GM06990 (cell line): ENCODE results near the gene ATXN7L1.
"Not testable (repeated sequence)": the region's sequence is repeated elsewhere in the genome, so short reads cannot be mapped to it uniquely, and the experiment has no call there.

Experiments
- DNase-seq: peaks from one replicate; pipeline ENCODE4 v3.0.0-alpha.2; 2011; ENCODE audit not compliant: insufficient read length; ENCODE audit errors: extremely low read depth
- H3K27me3 ChIP-seq: replicated peaks from 2 replicates; pipeline ENCODE4 v1.6.0; 2011; ENCODE audit warnings: low read length; ENCODE audit not compliant: control insufficient read depth, insufficient read depth
- H3K36me3 ChIP-seq: 2 replicates; pipeline ENCODE4 v1.5.1; 2011; ENCODE audit warnings: low read length; ENCODE audit not compliant: control insufficient read depth, insufficient read depth
- H3K4me3 ChIP-seq: replicated peaks from 2 replicates; pipeline ENCODE4 v1.5.1; 2011; ENCODE audit warnings: low read depth, mild to moderate bottlenecking, control low read depth, low read length
- TF ChIP-seq, protein P1 (sequence below): IDR thresholded peaks from 2 replicates; pipeline ENCODE4 v1.5.1; 2011; ENCODE audit warnings: low read length, control low read depth, mild to moderate bottlenecking, inconsistent platforms; ENCODE audit not compliant: insufficient read depth, poor library complexity, severe bottlenecking

The ATXN7L1 gene

GRCh38 chr7:105610165-105610930, 266.1 kb downstream of the ATXN7L1 start:
- H3K36me3 ChIP-seq = no peaks in the 10 kb centered on the region
- DNase-seq = no peak
- no peaks in the 10 kb centered on the region for H3K27me3 ChIP-seq
- TF ChIP-seq, protein P1, sequence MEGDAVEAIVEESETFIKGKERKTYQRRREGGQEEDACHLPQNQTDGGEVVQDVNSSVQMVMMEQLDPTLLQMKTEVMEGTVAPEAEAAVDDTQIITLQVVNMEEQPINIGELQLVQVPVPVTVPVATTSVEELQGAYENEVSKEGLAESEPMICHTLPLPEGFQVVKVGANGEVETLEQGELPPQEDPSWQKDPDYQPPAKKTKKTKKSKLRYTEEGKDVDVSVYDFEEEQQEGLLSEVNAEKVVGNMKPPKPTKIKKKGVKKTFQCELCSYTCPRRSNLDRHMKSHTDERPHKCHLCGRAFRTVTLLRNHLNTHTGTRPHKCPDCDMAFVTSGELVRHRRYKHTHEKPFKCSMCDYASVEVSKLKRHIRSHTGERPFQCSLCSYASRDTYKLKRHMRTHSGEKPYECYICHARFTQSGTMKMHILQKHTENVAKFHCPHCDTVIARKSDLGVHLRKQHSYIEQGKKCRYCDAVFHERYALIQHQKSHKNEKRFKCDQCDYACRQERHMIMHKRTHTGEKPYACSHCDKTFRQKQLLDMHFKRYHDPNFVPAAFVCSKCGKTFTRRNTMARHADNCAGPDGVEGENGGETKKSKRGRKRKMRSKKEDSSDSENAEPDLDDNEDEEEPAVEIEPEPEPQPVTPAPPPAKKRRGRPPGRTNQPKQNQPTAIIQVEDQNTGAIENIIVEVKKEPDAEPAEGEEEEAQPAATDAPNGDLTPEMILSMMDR = no peak
- H3K4me3 ChIP-seq = no peak overlapping the region

- no peak for DNase-seq
Observed at GRCh38 chr7:105602325-105603305, 273.8 kb downstream of the ATXN7L1 start.

GRCh38 chr7:105600720-105601550, 275.5 kb downstream of the ATXN7L1 start:
- H3K4me3 ChIP-seq = no peak overlapping the region
- no peaks in the 10 kb centered on the region for H3K27me3 ChIP-seq
- H3K36me3 ChIP-seq = no peaks in the 10 kb centered on the region
- no peak for DNase-seq
- TF ChIP-seq, protein P1 = no peak

More at GRCh38 chr7:105602325-105603305, 273.8 kb downstream of the ATXN7L1 start:
- Histone ChIP-seq H3K27me3 (no peaks in the 10 kb centered on the region), H3K36me3 (no peaks in the 10 kb centered on the region), H3K4me3 (no peak overlapping the region)
- TF ChIP-seq, protein P1 = no peak

DNA sequence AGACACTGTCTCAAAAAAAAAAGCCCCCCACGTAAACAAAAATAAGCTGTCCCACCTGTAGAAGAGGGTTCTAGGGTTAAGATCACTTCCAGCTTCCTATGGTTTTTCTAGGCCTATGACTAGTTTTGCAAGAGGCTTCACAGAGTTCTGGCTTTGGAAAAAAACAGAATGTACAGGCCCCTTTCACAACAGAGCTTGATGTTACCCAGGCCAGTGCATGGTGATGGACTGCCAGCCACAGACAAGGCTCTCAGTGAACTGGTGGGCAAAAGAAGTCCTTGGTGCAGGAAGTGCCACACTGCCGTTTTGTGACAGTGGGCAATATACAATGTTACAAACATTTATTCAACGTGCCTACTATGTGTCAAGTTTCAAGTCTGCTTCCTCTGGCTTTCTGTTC, 276.8 kb downstream of the ATXN7L1 start:
- TF ChIP-seq, protein P1 = no peak
- no peaks in the 10 kb centered on the region for H3K27me3 ChIP-seq
- H3K4me3 ChIP-seq = no peak overlapping the region
- no peaks in the 10 kb centered on the region for H3K36me3 ChIP-seq
- no peak for DNase-seq

DNA sequence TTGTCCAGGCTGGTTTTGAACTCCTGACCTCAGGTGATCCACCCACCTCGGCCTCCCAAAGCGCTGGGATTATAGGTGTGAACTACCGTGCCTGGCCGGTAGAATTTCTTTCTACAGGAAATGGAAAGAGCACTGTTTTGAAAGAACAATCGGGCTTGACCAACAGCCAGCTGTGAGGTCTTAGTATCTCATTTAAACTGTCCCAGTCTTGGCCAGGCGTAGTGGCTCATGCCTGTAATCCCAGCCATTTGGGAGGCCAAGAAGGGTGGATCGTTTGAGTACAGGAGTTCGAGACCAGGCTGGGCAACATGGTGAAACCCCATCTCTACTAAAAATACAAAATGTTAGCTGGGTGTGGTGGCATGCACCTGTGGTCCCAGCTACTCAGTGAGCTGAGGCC, 277.3 kb downstream of the ATXN7L1 start:
- not testable (repeated sequence) for DNase-seq, H3K27me3 ChIP-seq, H3K36me3 ChIP-seq, H3K4me3 ChIP-seq
